GM18861 (cell line): ENCODE data around the gene ARL1.
A peak's percentile ranks its signal among the peaks of the same experiment; 100 is the strongest.
"Not testable (repeated sequence)": the region's sequence is repeated elsewhere in the genome, so short reads cannot be mapped to it uniquely, and the experiment has no call there.

Experiments used
- ATAC-seq: cut with Tn5 transposase; IDR thresholded peaks from one replicate; pipeline ENCODE4 v1.9.1; 2021; ENCODE audit not compliant: unreplicated experiment

Gene ARL1

GRCh38 chr12:101407436-101408345 is at the start of gene ARL1:
Gene ARL1, minus strand, starts transcription at chr12:101407772. Its CDS starts 127 bp downstream, at chr12:101407645.
- ATAC-seq = peak; percentile 65

- no peak for ATAC-seq
Measured at GRCh38 chr12:101455685-101456084, 48.1 kb upstream of the ARL1 start.

- no peak for ATAC-seq
Measured at GRCh38 chr12:101441461-101442224, 34.1 kb upstream of the ARL1 start.

- ATAC-seq = no peak
Measured at GRCh38 chr12:101439236-101439635, 31.7 kb upstream of the ARL1 start.

- ATAC-seq = no peak
Measured at GRCh38 chr12:101436136-101436535, 28.6 kb upstream of the ARL1 start.

GRCh38 chr12:101430456-101430855 is 22.9 kb upstream of the ARL1 start:
- no peak for ATAC-seq

GRCh38 chr12:101424620-101425019 is 17.0 kb upstream of the ARL1 start:
- ATAC-seq = no peak

- ATAC-seq = not testable (repeated sequence)
Measured at GRCh38 chr12:101422066-101422465, 14.5 kb upstream of the ARL1 start.

- no peak for ATAC-seq
Measured at GRCh38 chr12:101415228-101415627, 7.7 kb upstream of the ARL1 start.

GRCh38 chr12:101414533-101415119 is 7.1 kb upstream of the ARL1 start:
- ATAC-seq = peak; percentile 69

- not testable (repeated sequence) for ATAC-seq
Measured at GRCh38 chr12:101410169-101410568, 2.6 kb upstream of the ARL1 start.

- ATAC-seq = no peak
Measured at GRCh38 chr12:101407049-101407435, 530 bp downstream of the ARL1 start.

GRCh38 chr12:101391181-101391580 is 16.4 kb downstream of the ARL1 start:
- ATAC-seq = not testable (repeated sequence)

GRCh38 chr12:101379149-101379548 is 28.4 kb downstream of the ARL1 start:
- no peak for ATAC-seq

- no peak for ATAC-seq
Measured at GRCh38 chr12:101375573-101375972, 32.0 kb downstream of the ARL1 start.

- ATAC-seq = no peak
Measured at GRCh38 chr12:101372431-101372830, 35.1 kb downstream of the ARL1 start.

GRCh38 chr12:101368016-101368415 is 39.6 kb downstream of the ARL1 start:
- ATAC-seq = no peak

GRCh38 chr12:101361455-101361854 is 46.1 kb downstream of the ARL1 start:
- no peak for ATAC-seq

GRCh38 chr12:101356794-101357193 is 50.8 kb downstream of the ARL1 start:
- ATAC-seq = no peak

- ATAC-seq = no peak
Measured at GRCh38 chr12:101351682-101352081, 55.9 kb downstream of the ARL1 start.

- ATAC-seq = no peak
Measured at GRCh38 chr12:101343893-101344292, 63.7 kb downstream of the ARL1 start.
